HCT116 (cell line): ENCODE data around the gene BST1. TPM values are rescaled to one million over a fixed set of nuclear protein-coding genes. Genes with fewer than 3 reads are reported as not detected.

Experiments used
- ATAC-seq: fragments of 200-7000 bp; cut with Tn5 transposase; 2 replicates; pipeline ENCODE4 v1.9.1; 2020; ENCODE audit warnings: mild to moderate bottlenecking, moderate library complexity
- BruUV-seq: library from RNA; stranded (reverse); fragments of 400-500 nt; replicated peaks from 2 replicates; lab custom pipeline; 2021; lab: Mats Ljungman, UMichigan
- CTCF ChIA-PET: fragments of 300-600 bp; sonication (Branson Sonifier 250); formaldehyde crosslinking; loops from one replicate; lab custom pipeline; 2021; ENCODE audit warnings: antibody characterized with exemption; lab: Charles Lee
- POLR2A ChIA-PET: fragments of 300-600, 350-600 bp; sonication (Branson Sonifier 250); formaldehyde crosslinking; loops from one replicate; lab custom pipeline; 2021; ENCODE audit warnings: antibody characterized with exemption; lab: Charles Lee
- RAD21 ChIA-PET, 2 experiments: fragments of 300-600 bp; sonication (Branson Sonifier 250); formaldehyde crosslinking; loops; one replicate each; lab custom pipeline; 2023; ENCODE audit warnings: low total read pairs in 2 of 2; ENCODE audit not compliant: uncharacterized antibody in 2 of 2, unreplicated experiment in 2 of 2, low non-redundant PET in 1 of 2; lab: Charles Lee
- DNase-seq: peaks from one replicate; pipeline ENCODE4 v3.0.0-alpha.2; 2010; ENCODE audit warnings: low read depth, low spot score
- H2AFZ ChIP-seq: fragments of 200-600 bp; shearing (Covaris generic), sonication (generic); 2 replicates; pipeline ENCODE4 v1.6.1; 2017; ENCODE audit warnings: low read depth, mixed run types, mixed read lengths, antibody characterized with exemption, low read length; ENCODE audit not compliant: poor library complexity, severe bottlenecking
- H3K27ac ChIP-seq: 2 replicates; pipeline ENCODE4 v1.5.1; 2012; ENCODE audit warnings: low read depth, low read length
- H3K27me3 ChIP-seq: fragments of 200-600 bp; sonication (generic); 2 replicates; pipeline ENCODE4 v1.6.1; 2016; ENCODE audit warnings: mixed run types, low read length, mixed read lengths; ENCODE audit not compliant: insufficient read depth
- H3K36me3 ChIP-seq, 2 experiments: fragments of 200-500 bp in 1 of 2; fragments of 200-600 bp in 1 of 2; sonication (Bioruptor generic) in 1 of 2; sonication (generic) in 1 of 2; 2 replicates each; pipeline versions ENCODE4 v1.5.1 to v1.6.1; 2014 to 2016; ENCODE audit warnings: low read length in 2 of 2, inconsistent platforms in 1 of 2, mixed read lengths in 1 of 2, mixed run types in 1 of 2; ENCODE audit not compliant: insufficient read depth in 2 of 2, control insufficient read depth in 1 of 2
- H3K4me1 ChIP-seq, 2 experiments: fragments of 200-600 bp in 1 of 2; sonication (generic) in 1 of 2; 2 replicates each; pipeline versions ENCODE4 v1.5.1 to v1.6.1; 2012 to 2017; ENCODE audit warnings: low read length in 2 of 2, inconsistent platforms in 1 of 2, mild to moderate bottlenecking in 1 of 2, mixed read lengths in 1 of 2, mixed run types in 1 of 2, moderate library complexity in 1 of 2; ENCODE audit not compliant: insufficient read depth in 2 of 2, control insufficient read depth in 1 of 2
- H3K4me2 ChIP-seq: fragments of 200-600 bp; sonication (generic); 2 replicates; pipeline ENCODE4 v1.6.1; 2017; ENCODE audit warnings: mixed run types, low read length, mixed read lengths
- H3K4me3 ChIP-seq, 2 experiments: fragments of 200-600 bp in 1 of 2; sonication (generic) in 1 of 2; replicated peaks in 1 of 2; 2 replicates each; pipeline ENCODE4 v1.5.1; 2011 to 2016; ENCODE audit warnings: low read length in 2 of 2, control low read depth in 1 of 2, low read depth in 1 of 2, mild to moderate bottlenecking in 1 of 2, mixed read lengths in 1 of 2, mixed run types in 1 of 2
- H3K79me2 ChIP-seq: fragments of 200-600 bp; sonication (generic); 2 replicates; pipeline ENCODE4 v1.6.1; 2017; ENCODE audit warnings: mild to moderate bottlenecking, mixed run types, low read length, moderate library complexity, mixed read lengths; ENCODE audit not compliant: insufficient read depth
- H3K9ac ChIP-seq: fragments of 200-600 bp; sonication (generic); 2 replicates; pipeline ENCODE4 v1.6.1; 2016; ENCODE audit warnings: low read length, mixed read lengths
- H3K9me2 ChIP-seq: fragments of 200-600 bp; sonication (generic), shearing (Covaris generic); 2 replicates; pipeline ENCODE4 v1.6.1; 2017; ENCODE audit warnings: mixed run types, mild to moderate bottlenecking, moderate library complexity; ENCODE audit not compliant: insufficient read depth
- H3K9me3 ChIP-seq, 2 experiments: fragments of 200-500 bp in 1 of 2; fragments of 200-600 bp in 1 of 2; sonication (Bioruptor generic) in 1 of 2; sonication (generic) in 1 of 2; 2 replicates each; pipeline ENCODE4 v1.6.1; 2014 to 2017; ENCODE audit warnings: low read length in 2 of 2, mixed read lengths in 2 of 2, inconsistent platforms in 1 of 2, low read depth in 1 of 2, mild to moderate bottlenecking in 1 of 2, mixed run types in 1 of 2, moderate library complexity in 1 of 2; ENCODE audit not compliant: control insufficient read depth in 1 of 2, insufficient read depth in 1 of 2
- H4K20me1 ChIP-seq: fragments of 200-600 bp; sonication (generic), shearing (Covaris generic); 2 replicates; pipeline ENCODE4 v1.6.1; 2017; ENCODE audit warnings: mixed run types, mild to moderate bottlenecking, moderate library complexity; ENCODE audit not compliant: insufficient read depth
- CEBPB ChIP-seq: IDR thresholded peaks from 2 replicates; pipeline ENCODE4 v1.6.1; 2012; ENCODE audit warnings: low read depth
- ELF1 ChIP-seq: IDR thresholded peaks from 2 replicates; pipeline ENCODE4 v1.6.1; 2012; ENCODE audit warnings: low read depth, borderline replicate concordance
- JUND ChIP-seq: IDR thresholded peaks from 2 replicates; pipeline ENCODE4 v1.6.1; 2012
- POLR2A ChIP-seq: IDR thresholded peaks from 2 replicates; pipeline ENCODE4 v1.7.0; 2011; ENCODE audit warnings: borderline replicate concordance; ENCODE audit not compliant: insufficient read depth, insufficient read length; ENCODE audit errors: extremely low read depth
- POLR2AphosphoS5 ChIP-seq: IDR thresholded peaks from 2 replicates; pipeline ENCODE4 v1.6.1; 2011; ENCODE audit warnings: mild to moderate bottlenecking, low read depth, low read length, moderate library complexity
- RAD21 ChIP-seq: IDR thresholded peaks from 2 replicates; pipeline ENCODE4 v1.6.1; 2012; ENCODE audit warnings: low read depth, mild to moderate bottlenecking
- SIN3A ChIP-seq: IDR thresholded peaks from 2 replicates; pipeline ENCODE4 v1.6.1; 2012; ENCODE audit warnings: low read depth
- SP1 ChIP-seq: IDR thresholded peaks from 2 replicates; pipeline ENCODE4 v1.6.1; 2012; ENCODE audit warnings: low read depth
- YY1 ChIP-seq: IDR thresholded peaks from 2 replicates; pipeline ENCODE4 v1.6.1; 2011; ENCODE audit warnings: low read length, low read depth, moderate library complexity, mild to moderate bottlenecking; ENCODE audit not compliant: insufficient replicate concordance; ENCODE audit errors: extremely low read depth
- intact Hi-C: fragments of 100-400 bp; cut with micrococcal nuclease; formaldehyde crosslinking; loops from 2 replicates; pipeline ENCODE4 v1.10.0; 2022
- total RNA-seq: library from RNA; stranded (reverse); gene quantifications from one replicate; pipeline ENCODE4 v1.2.1, GENCODE V29; 2021; ENCODE audit not compliant: unreplicated experiment
- TF ChIP-seq, protein P1 (sequence below): IDR thresholded peaks from 2 replicates; pipeline ENCODE4 v1.6.1; 2012
- TF ChIP-seq, protein P2 (sequence below): IDR thresholded peaks from 2 replicates; pipeline ENCODE4 v1.6.1; 2011; ENCODE audit warnings: mild to moderate bottlenecking, low read length, moderate library complexity; ENCODE audit not compliant: insufficient replicate concordance; ENCODE audit errors: extremely low read depth

Gene BST1
- total RNA-seq, 1 experiment from 2014 or later = 0.44 TPM

DNA sequence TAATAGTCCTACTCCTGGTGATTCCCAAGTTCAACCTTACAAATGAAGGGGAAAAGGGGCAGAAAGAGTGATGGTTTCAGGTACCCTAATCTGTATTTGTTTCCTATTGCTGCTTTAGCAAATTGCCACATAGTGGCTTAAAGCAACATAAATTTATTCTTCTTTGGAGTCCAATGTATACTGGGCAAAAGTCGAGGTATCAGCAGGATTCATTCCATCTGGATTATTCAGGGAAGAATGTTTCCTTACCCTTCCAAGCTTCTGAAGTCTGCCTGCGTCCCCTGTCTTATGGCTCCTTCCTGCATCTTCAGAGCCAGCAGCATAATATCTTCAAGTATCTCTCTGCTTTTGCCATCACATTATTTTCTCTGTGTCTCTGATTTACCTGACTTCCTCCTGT lies 10.3 kb upstream of the BST1 start:
- Histone ChIP-seq H3K9me2 (no peaks in the 10 kb centered on the region), H3K4me2 (no peak overlapping the region), H3K4me1 (peaks cover 14 to 55% of the 10 kb centered on the region in 2 experiments), H3K9me3 (no peaks in the 10 kb centered on the region), H3K9ac (no peak overlapping the region), H3K36me3 (peaks cover 0 to 2% of the 10 kb centered on the region in 2 experiments; a peak in 1 of 4 replicates), H3K4me3 (no peak overlapping the region), H3K27ac (no peak overlapping the region), H2AFZ (no peak overlapping the region), H4K20me1 (no peaks in the 10 kb centered on the region), H3K79me2 (no peaks in the 10 kb centered on the region), H3K27me3 (no peaks in the 10 kb centered on the region)
- ChIA-PET RAD21 (no interaction called here), POLR2A (no interaction called here), CTCF (interaction anchor here (1.2 kb wide), 1 partner anchor 23 kb away, joined by 3 read pairs; no protein-coding TSS in a partner anchor)
- intact Hi-C loops = loop anchor here (10.0 kb wide), 1 partner anchor 202 kb away; no protein-coding TSS in a partner anchor
- BruUV-seq = no TSS peak
- ATAC-seq = no peak
- no peak for DNase-seq
- TF ChIP-seq YY1 (no peak), CEBPB (no peak), JUND (no peak), POLR2AphosphoS5 (no peak), ELF1 (no peak), SP1 (no peak), RAD21 (no peak), POLR2A (no peak), SIN3A (no peak)
- TF ChIP-seq, protein P1, sequence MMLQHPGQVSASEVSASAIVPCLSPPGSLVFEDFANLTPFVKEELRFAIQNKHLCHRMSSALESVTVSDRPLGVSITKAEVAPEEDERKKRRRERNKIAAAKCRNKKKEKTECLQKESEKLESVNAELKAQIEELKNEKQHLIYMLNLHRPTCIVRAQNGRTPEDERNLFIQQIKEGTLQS = no peak
- TF ChIP-seq, protein P2, sequence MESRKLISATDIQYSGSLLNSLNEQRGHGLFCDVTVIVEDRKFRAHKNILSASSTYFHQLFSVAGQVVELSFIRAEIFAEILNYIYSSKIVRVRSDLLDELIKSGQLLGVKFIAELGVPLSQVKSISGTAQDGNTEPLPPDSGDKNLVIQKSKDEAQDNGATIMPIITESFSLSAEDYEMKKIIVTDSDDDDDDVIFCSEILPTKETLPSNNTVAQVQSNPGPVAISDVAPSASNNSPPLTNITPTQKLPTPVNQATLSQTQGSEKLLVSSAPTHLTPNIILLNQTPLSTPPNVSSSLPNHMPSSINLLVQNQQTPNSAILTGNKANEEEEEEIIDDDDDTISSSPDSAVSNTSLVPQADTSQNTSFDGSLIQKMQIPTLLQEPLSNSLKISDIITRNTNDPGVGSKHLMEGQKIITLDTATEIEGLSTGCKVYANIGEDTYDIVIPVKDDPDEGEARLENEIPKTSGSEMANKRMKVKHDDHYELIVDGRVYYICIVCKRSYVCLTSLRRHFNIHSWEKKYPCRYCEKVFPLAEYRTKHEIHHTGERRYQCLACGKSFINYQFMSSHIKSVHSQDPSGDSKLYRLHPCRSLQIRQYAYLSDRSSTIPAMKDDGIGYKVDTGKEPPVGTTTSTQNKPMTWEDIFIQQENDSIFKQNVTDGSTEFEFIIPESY = no peak
